ENCODE measurements around the gene DZIP3. TPM values are rescaled to one million over a fixed set of nuclear protein-coding genes. Genes with fewer than 3 reads are reported as not detected.

DZIP3 gene
- total RNA-seq, 1 donor from 2014 or later, result 8.5 TPM

DNA sequence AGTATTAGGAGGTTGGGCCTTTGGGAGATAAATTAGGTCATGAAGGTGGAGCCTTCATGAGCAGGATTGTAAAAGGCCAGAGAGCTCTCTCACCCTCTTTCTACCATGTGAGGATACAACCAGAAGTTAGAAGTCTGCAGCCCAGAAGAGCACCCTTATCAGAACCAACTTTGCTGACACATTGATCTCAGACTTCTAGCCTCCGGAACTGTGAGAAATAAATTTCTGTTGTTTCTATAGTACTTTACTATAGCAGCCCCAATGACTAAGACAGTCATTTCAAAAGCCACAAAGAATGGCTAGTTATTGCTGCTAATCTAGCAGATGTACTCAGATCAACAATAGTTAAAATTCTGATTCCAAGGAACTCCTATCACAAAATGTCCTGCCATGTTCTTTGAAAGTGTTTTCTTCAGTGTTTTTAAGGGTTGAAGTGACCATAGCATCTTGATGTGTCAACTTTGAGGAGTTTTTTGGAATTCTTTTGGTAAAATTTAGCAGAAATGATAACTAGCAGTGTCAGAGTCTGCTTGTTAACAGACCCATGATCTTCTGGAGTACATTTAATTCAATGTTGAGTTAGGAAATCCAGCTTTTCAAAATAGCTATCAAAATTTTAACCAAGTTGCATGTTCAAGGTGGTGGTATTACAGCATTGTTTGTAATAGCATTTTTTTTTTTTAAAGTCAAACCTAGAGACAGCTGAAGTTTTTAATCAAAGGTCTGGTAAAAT, 10.3 kb downstream of the DZIP3 start:
- H3K36me3 Mint-ChIP-seq (ENCODE audit: low read depth), result no peaks in the 10 kb centered on the region
- no peaks in the 10 kb centered on the region for H3K9me3 Mint-ChIP-seq (ENCODE audit: low read depth)
- no peak overlapping the region for H3K27ac Mint-ChIP-seq (ENCODE audit: unreplicated experiment)
- TF ChIP-seq, protein P1, sequence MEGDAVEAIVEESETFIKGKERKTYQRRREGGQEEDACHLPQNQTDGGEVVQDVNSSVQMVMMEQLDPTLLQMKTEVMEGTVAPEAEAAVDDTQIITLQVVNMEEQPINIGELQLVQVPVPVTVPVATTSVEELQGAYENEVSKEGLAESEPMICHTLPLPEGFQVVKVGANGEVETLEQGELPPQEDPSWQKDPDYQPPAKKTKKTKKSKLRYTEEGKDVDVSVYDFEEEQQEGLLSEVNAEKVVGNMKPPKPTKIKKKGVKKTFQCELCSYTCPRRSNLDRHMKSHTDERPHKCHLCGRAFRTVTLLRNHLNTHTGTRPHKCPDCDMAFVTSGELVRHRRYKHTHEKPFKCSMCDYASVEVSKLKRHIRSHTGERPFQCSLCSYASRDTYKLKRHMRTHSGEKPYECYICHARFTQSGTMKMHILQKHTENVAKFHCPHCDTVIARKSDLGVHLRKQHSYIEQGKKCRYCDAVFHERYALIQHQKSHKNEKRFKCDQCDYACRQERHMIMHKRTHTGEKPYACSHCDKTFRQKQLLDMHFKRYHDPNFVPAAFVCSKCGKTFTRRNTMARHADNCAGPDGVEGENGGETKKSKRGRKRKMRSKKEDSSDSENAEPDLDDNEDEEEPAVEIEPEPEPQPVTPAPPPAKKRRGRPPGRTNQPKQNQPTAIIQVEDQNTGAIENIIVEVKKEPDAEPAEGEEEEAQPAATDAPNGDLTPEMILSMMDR (IDR thresholded peaks at IDR 0.05), result no peak
- DNase-seq (ENCODE audit: low spot score), result no peak
- H3K4me1 Mint-ChIP-seq (ENCODE audit: low read depth), result peaks cover 9% of the 10 kb centered on the region
- H3K4me3 Mint-ChIP-seq (ENCODE audit: unreplicated experiment), result no peak overlapping the region
- H3K27me3 Mint-ChIP-seq (ENCODE audit: low read depth), result no peaks in the 10 kb centered on the region

GRCh38 chr3:108602249-108602934, 12.9 kb downstream of the DZIP3 start:
- no peak for DNase-seq (ENCODE audit: low spot score)
- TF ChIP-seq, protein P1 (IDR thresholded peaks at IDR 0.05), result no peak
- Mint-ChIP-seq H3K9me3 (ENCODE audit: low read depth) (no peaks in the 10 kb centered on the region), H3K4me1 (ENCODE audit: low read depth) (peaks cover 9% of the 10 kb centered on the region), H3K4me3 (ENCODE audit: unreplicated experiment) (no peak overlapping the region), H3K36me3 (ENCODE audit: low read depth) (no peaks in the 10 kb centered on the region), H3K27me3 (ENCODE audit: low read depth) (no peaks in the 10 kb centered on the region), H3K27ac (ENCODE audit: unreplicated experiment) (no peak overlapping the region)

DNA sequence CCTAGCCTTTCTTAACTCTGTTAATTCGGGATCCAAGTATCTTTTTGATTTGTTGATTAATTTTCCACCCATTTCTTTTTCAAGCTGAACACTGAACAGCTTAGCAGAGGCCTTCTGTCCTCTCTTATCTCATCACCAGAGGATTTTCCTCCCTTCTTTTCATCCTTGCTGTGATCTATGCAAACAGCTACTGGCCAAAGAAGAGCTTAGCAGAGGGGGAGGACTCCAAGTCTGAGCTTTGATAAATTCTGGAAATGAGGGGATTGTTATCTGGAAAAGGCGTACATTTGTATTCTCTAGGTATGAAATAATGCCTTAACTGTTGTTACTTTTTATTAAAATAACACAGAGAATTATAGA, 13.4 kb downstream of the DZIP3 start:
- DNase-seq (ENCODE audit: low spot score), result no peak
- H3K4me3 Mint-ChIP-seq (ENCODE audit: unreplicated experiment), result no peak overlapping the region
- peaks cover 9% of the 10 kb centered on the region for H3K4me1 Mint-ChIP-seq (ENCODE audit: low read depth)
- H3K27me3 Mint-ChIP-seq (ENCODE audit: low read depth), result no peaks in the 10 kb centered on the region
- H3K27ac Mint-ChIP-seq (ENCODE audit: unreplicated experiment), result no peak overlapping the region
- H3K36me3 Mint-ChIP-seq (ENCODE audit: low read depth), result no peaks in the 10 kb centered on the region
- TF ChIP-seq, protein P1 (IDR thresholded peaks at IDR 0.05), result no peak
- H3K9me3 Mint-ChIP-seq (ENCODE audit: low read depth), result no peaks in the 10 kb centered on the region

DNA sequence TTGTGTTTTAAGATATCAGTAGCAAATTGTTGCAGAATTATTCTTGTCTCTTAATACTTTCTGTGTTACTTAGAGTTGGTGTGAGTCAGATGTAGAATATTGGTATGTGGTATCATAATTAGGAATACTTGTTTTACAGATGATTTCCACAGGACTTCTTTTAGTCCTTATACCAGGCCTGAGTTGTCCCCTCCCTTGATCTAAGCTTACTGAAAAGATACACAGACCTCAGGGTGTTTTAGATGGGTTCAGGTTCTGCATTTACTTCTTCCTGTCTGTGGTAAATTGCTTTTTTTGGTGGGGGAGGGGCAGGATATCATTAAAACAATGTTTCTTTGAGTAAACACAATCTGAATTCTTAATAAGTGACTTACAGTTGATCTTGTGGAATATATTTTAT, 14.2 kb downstream of the DZIP3 start:
- H3K4me1 Mint-ChIP-seq (ENCODE audit: low read depth), result peaks cover 9% of the 10 kb centered on the region
- TF ChIP-seq, protein P1 (IDR thresholded peaks at IDR 0.05), result no peak
- peaks cover under 1% of the 10 kb centered on the region for H3K36me3 Mint-ChIP-seq (ENCODE audit: low read depth)
- H3K9me3 Mint-ChIP-seq (ENCODE audit: low read depth), result no peaks in the 10 kb centered on the region
- H3K27me3 Mint-ChIP-seq (ENCODE audit: low read depth), result no peaks in the 10 kb centered on the region
- no peak overlapping the region for H3K4me3 Mint-ChIP-seq (ENCODE audit: unreplicated experiment)
- H3K27ac Mint-ChIP-seq (ENCODE audit: unreplicated experiment), result no peak overlapping the region
- DNase-seq (ENCODE audit: low spot score), result no peak

GRCh38 chr3:108605028-108605427, 15.5 kb downstream of the DZIP3 start:
- no peaks in the 10 kb centered on the region for H3K27me3 Mint-ChIP-seq (ENCODE audit: low read depth)
- H3K4me1 Mint-ChIP-seq (ENCODE audit: low read depth), result peaks cover 9% of the 10 kb centered on the region
- no peak for DNase-seq (ENCODE audit: low spot score)
- no peaks in the 10 kb centered on the region for H3K9me3 Mint-ChIP-seq (ENCODE audit: low read depth)
- peaks cover 2% of the 10 kb centered on the region for H3K36me3 Mint-ChIP-seq (ENCODE audit: low read depth)
- H3K4me3 Mint-ChIP-seq (ENCODE audit: unreplicated experiment), result no peak overlapping the region
- TF ChIP-seq, protein P1 (IDR thresholded peaks at IDR 0.05), result no peak
- H3K27ac Mint-ChIP-seq (ENCODE audit: unreplicated experiment), result no peak overlapping the region
